Measurements from ENCODE around the gene HSPA14. TPM values are rescaled to one million over a fixed set of nuclear protein-coding genes. Genes with fewer than 3 reads are reported as not detected.

The HSPA14 gene
- total and polyA plus RNA-seq, 2 of the 8 experiments (the other 6 are each of a cell fraction or from before 2014, with no cell fraction given), result 20.5 to 36.4 TPM

GRCh38 chr10:14875941-14876340 is 37.8 kb downstream of the HSPA14 start:
- Histone ChIP-seq H3K18ac (ENCODE audit: extremely low read depth, low read length) (no peak overlapping the region), H2AFZ (ENCODE audit: low read length) (no peak overlapping the region), H4K5ac (ENCODE audit: insufficient read length, low read depth, low read length) (no peak overlapping the region), H3K79me1 (ENCODE audit: low read depth, low read length) (no peaks in the 10 kb centered on the region; the same call in 1 of the 2 replicates), H4K91ac (replicated peaks; ENCODE audit: insufficient read length, low read length) (no peak overlapping the region), H3K14ac (ENCODE audit: insufficient read length) (no peak overlapping the region), H3K36me3 (ENCODE audit: control insufficient read depth in 2 of 4, insufficient read depth in 4 of 4, low read length in 3 of 4) (peaks cover 0 to 5% (median 0%) of the 10 kb centered on the region in 4 experiments; a peak in 2 of 8 replicates), H2AK5ac (ENCODE audit: low read depth, low read length) (no peak overlapping the region), H2BK12ac (ENCODE audit: low read depth, low read length) (no peak overlapping the region), H3K4me2 (ENCODE audit: insufficient read depth in 1 of 2, low read depth in 2 of 2, low read length in 2 of 2) (0 out of 4 replicates have a peak overlapping the region, but pooled peaks of 1 of the 2 experiments have one; percentile 68), H3K27me3 (replicated peaks in 1 of 4; ENCODE audit: control insufficient read depth in 3 of 4, extremely low read depth in 1 of 4, insufficient read depth in 3 of 4, low read length in 3 of 4) (no peaks in the 10 kb centered on the region), H2BK5ac (ENCODE audit: low read depth, low read length) (no peak overlapping the region), H2BK15ac (ENCODE audit: low read length) (no peak overlapping the region), H3K4ac (replicated peaks; ENCODE audit: insufficient read length, low read depth, low read length) (no peak overlapping the region), H2BK120ac (replicated peaks; ENCODE audit: low read depth, low read length) (no peak overlapping the region), H3K4me3 (ENCODE audit: extremely low read depth in 1 of 4, insufficient read depth in 2 of 4, low read depth in 3 of 4, low read length in 4 of 4) (no peak overlapping the region), H3K4me1 (replicated peaks in 1 of 4; ENCODE audit: control insufficient read depth in 3 of 4, insufficient read depth in 4 of 4, low read length in 3 of 4) (peaks cover 3 to 11% (median 7%) of the 10 kb centered on the region in 4 experiments; a peak in 6 of 7 replicates), H3K9me3 (ENCODE audit: insufficient read depth in 2 of 2, low read depth in 1 of 2, low read length in 1 of 2) (no peaks in the 10 kb centered on the region), H3K23ac (ENCODE audit: insufficient read length) (no peak overlapping the region), H2BK20ac (ENCODE audit: low read length) (no peak overlapping the region), H4K8ac (ENCODE audit: extremely low read depth, insufficient read depth, low read length) (no peak overlapping the region), H3K56ac (replicated peaks; ENCODE audit: insufficient read length, low read depth, low read length) (no peak overlapping the region), H4K20me1 (replicated peaks in 1 of 2; ENCODE audit: control insufficient read depth in 1 of 2, insufficient read depth in 2 of 2, low read length in 2 of 2) (peaks cover 4 to 6% of the 10 kb centered on the region in 2 experiments), H3K9ac (replicated peaks in 1 of 4; ENCODE audit: extremely low read depth in 1 of 4, low read depth in 3 of 4, low read length in 3 of 4) (no peak overlapping the region), H3K79me2 (ENCODE audit: control insufficient read depth in 1 of 2, insufficient read depth in 2 of 2, low read length in 2 of 2) (peaks cover 9 to 26% of the 10 kb centered on the region in 2 experiments), H3K27ac (ENCODE audit: low read depth, low read length) (no peak overlapping the region), H3K23me2 (ENCODE audit: low read depth, low read length) (peaks cover 7% of the 10 kb centered on the region)
- CTCF ChIA-PET (ENCODE audit: partially characterized antibody), result interaction anchor here (0.8 to 2.1 kb wide), 2 partner anchors 17 to 339 kb away, joined by 3 to 6 read pairs; no protein-coding TSS in a partner anchor
- no peak for FAIRE-seq
- WGBS, 2 experiments (ENCODE audit: extremely low coverage in 1 of 2, insufficient coverage in 1 of 2, insufficient read length in 1 of 2, insufficient replicate concordance in 2 of 2, low coverage in 1 of 2, low lambda C conversion rate in 2 of 2, missing lambda C conversion rate in 1 of 2), result 88% methylated on average over 12 of the region's 12 CpGs; no CpG with 5 or more reads in 1 of the 2 experiments
- DNase-seq (ENCODE audit: low read depth in 1 of 2, low spot score in 2 of 2), result no peak
- POLR2A ChIA-PET (ENCODE audit: partially characterized antibody), result interaction anchor here (0.8 to 1.5 kb wide), 4 partner anchors 24 to 83 kb away, joined by 3 to 8 read pairs (median 3); partner anchors contain the start of genes CDNF, HSPA14, MEIG1 and MSANTD7
- TF ChIP-seq SRF (IDR thresholded peaks at IDR 0.05; ENCODE audit: low read depth, low read length), result no peak
- no peak for TF ChIP-seq EP300 (IDR thresholded peaks at IDR 0.05; ENCODE audit: borderline replicate concordance in 1 of 2, low read depth in 2 of 2, low read length in 2 of 2)
- no peak for TF ChIP-seq NRF1 (IDR thresholded peaks at IDR 0.05; ENCODE audit: low read depth, low read length)
- TF ChIP-seq EZH2 (IDR thresholded peaks at IDR 0.05; ENCODE audit: low read depth, low read length, severe bottlenecking), result no peak
- TF ChIP-seq KDM5A (IDR thresholded peaks at IDR 0.05; ENCODE audit: low read length), result no peak
- TF ChIP-seq RNF2 (IDR thresholded peaks at IDR 0.05; ENCODE audit: borderline replicate concordance, low read depth, low read length, missing control alignments, poor library complexity, severe bottlenecking), result no peak
- no peak for TF ChIP-seq NANOG (IDR thresholded peaks at IDR 0.05; ENCODE audit: insufficient read depth, low read depth, low read length, poor library complexity, severe bottlenecking)

All from H1 (cell line).